PC-9 (cell line): Measurements from ENCODE around the gene RBM19. TPM values are rescaled to one million over a fixed set of nuclear protein-coding genes. Genes with fewer than 3 reads are reported as not detected.

Source experiments
- BruUV-seq: library from RNA; stranded (reverse); fragments of 400-500 nt; replicated peaks from 2 replicates; lab custom pipeline; 2021; lab: Mats Ljungman, UMichigan
- CTCF ChIA-PET: fragments of 300-600 bp; sonication (Branson Sonifier 250); formaldehyde crosslinking; loops from one replicate; lab custom pipeline; 2022; ENCODE audit warnings: antibody characterized with exemption; lab: Charles Lee
- POLR2A ChIA-PET: fragments of 300-600 bp; sonication (Branson Sonifier 250); formaldehyde crosslinking; loops from one replicate; lab custom pipeline; 2022; ENCODE audit warnings: antibody characterized with exemption; ENCODE audit not compliant: unreplicated experiment; lab: Charles Lee
- DNase-seq, 2 experiments: peaks; one replicate each; pipeline versions ENCODE4 v3.0.0 to v3.0.0-alpha.2; 2015 to 2022; ENCODE audit warnings: mixed read lengths in 1 of 2
- H2AFZ ChIP-seq: fragments of 200-600 bp; sonication (generic); 2 replicates; pipeline ENCODE4 v1.8.1; 2017; ENCODE audit warnings: antibody characterized with exemption
- H3F3A ChIP-seq: fragments of 200-600 bp; sonication (generic); 2 replicates; pipeline ENCODE4 v1.8.1; 2017; ENCODE audit warnings: antibody characterized with exemption, mild to moderate bottlenecking, low read depth; ENCODE audit not compliant: insufficient read depth
- H3K27ac ChIP-seq: fragments of 200-600 bp; sonication (generic); 2 replicates; pipeline ENCODE4 v1.6.1; 2016; ENCODE audit warnings: mixed run types
- H3K27me3 ChIP-seq: fragments of 200-600 bp; sonication (generic); 2 replicates; pipeline ENCODE4 v1.6.1; 2016; ENCODE audit warnings: low read depth, mixed run types; ENCODE audit not compliant: insufficient read depth
- H3K36me3 ChIP-seq: fragments of 200-600 bp; sonication (generic); 2 replicates; pipeline ENCODE4 v1.6.1; 2016; ENCODE audit warnings: low read depth, mixed run types
- H3K4me1 ChIP-seq: fragments of 200-600 bp; sonication (generic); replicated peaks from 2 replicates; pipeline ENCODE4 v1.6.1; 2016; ENCODE audit warnings: mixed run types; ENCODE audit not compliant: insufficient read depth
- H3K4me2 ChIP-seq: fragments of 200-600 bp; sonication (generic); 2 replicates; pipeline ENCODE4 v1.6.1; 2017; ENCODE audit warnings: mixed run types
- H3K4me3 ChIP-seq: fragments of 200-600 bp; sonication (generic); 2 replicates; pipeline ENCODE4 v1.6.1; 2016; ENCODE audit warnings: mixed run types
- H3K79me2 ChIP-seq: fragments of 200-600 bp; sonication (generic); 2 replicates; pipeline ENCODE4 v1.6.1; 2017; ENCODE audit warnings: low read depth, mixed run types
- H3K9me2 ChIP-seq: fragments of 200-600 bp; sonication (generic); 2 replicates; pipeline ENCODE4 v1.8.1; 2017; ENCODE audit warnings: mild to moderate bottlenecking; ENCODE audit not compliant: insufficient read depth
- H3K9me3 ChIP-seq: fragments of 200-600 bp; sonication (generic); 2 replicates; pipeline ENCODE4 v1.8.1; 2016; ENCODE audit warnings: low read depth; ENCODE audit not compliant: insufficient read depth
- H4K20me1 ChIP-seq: fragments of 200-600 bp; sonication (generic); 2 replicates; pipeline ENCODE4 v1.8.1; 2017; ENCODE audit not compliant: insufficient read depth
- EZH2 ChIP-seq: fragments of 200-600 bp; sonication (generic); IDR thresholded peaks from 2 replicates; pipeline ENCODE4 v1.8.0; 2017; ENCODE audit warnings: antibody characterized with exemption, low read depth
- intact Hi-C: fragments of 100-400 bp; cut with micrococcal nuclease; formaldehyde crosslinking; loops from one replicate; pipeline ENCODE4 v1.10.0; 2022; ENCODE audit not compliant: unreplicated experiment
- total RNA-seq: library from RNA; stranded (reverse); gene quantifications from 2 replicates; pipeline ENCODE4 v1.2.3, GENCODE V29; 2021
- TF ChIP-seq, protein P1 (sequence below): fragments of 200-600 bp; sonication (generic); conservative IDR thresholded peaks from 2 replicates; pipeline ENCODE4 v1.6.1; 2017; ENCODE audit warnings: mixed run types, antibody characterized with exemption, mild to moderate bottlenecking, moderate library complexity

Gene RBM19
- total RNA-seq, 1 experiment from 2014 or later: 23.8 TPM

DNA sequence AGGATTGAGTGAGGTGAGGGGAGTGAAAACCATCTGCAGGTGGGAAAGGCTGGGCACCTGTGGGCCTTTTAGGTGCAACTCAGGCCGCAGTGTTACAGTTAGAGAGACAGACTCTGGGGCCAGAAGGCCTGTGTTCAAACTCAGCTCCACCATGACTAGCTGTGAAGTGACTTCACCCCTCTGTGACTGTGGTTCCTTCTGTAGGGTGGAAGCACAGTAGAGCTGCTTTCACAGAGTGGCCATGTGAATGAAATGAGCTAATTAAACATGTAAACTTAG, 25.0 kb downstream of the RBM19 start:
- ChIA-PET CTCF (no interaction called here), POLR2A (no interaction called here)
- H3K4me1 ChIP-seq: no peaks in the 10 kb centered on the region
- no TSS peak for BruUV-seq
- no peaks in the 10 kb centered on the region for H3K9me2 ChIP-seq
- no peak overlapping the region for H3K27ac ChIP-seq
- TF ChIP-seq, protein P1, sequence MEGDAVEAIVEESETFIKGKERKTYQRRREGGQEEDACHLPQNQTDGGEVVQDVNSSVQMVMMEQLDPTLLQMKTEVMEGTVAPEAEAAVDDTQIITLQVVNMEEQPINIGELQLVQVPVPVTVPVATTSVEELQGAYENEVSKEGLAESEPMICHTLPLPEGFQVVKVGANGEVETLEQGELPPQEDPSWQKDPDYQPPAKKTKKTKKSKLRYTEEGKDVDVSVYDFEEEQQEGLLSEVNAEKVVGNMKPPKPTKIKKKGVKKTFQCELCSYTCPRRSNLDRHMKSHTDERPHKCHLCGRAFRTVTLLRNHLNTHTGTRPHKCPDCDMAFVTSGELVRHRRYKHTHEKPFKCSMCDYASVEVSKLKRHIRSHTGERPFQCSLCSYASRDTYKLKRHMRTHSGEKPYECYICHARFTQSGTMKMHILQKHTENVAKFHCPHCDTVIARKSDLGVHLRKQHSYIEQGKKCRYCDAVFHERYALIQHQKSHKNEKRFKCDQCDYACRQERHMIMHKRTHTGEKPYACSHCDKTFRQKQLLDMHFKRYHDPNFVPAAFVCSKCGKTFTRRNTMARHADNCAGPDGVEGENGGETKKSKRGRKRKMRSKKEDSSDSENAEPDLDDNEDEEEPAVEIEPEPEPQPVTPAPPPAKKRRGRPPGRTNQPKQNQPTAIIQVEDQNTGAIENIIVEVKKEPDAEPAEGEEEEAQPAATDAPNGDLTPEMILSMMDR: no peak
- TF ChIP-seq EZH2: no peak
- no peaks in the 10 kb centered on the region for H3K36me3 ChIP-seq
- H3K79me2 ChIP-seq: no peaks in the 10 kb centered on the region
- no peaks in the 10 kb centered on the region for H3F3A ChIP-seq
- H2AFZ ChIP-seq: no peak overlapping the region
- intact Hi-C loops: no loop called here
- no peaks in the 10 kb centered on the region for H3K27me3 ChIP-seq
- no peak for DNase-seq
- no peak overlapping the region for H3K4me2 ChIP-seq
- no peaks in the 10 kb centered on the region for H4K20me1 ChIP-seq
- no peaks in the 10 kb centered on the region for H3K9me3 ChIP-seq
- no peak overlapping the region for H3K4me3 ChIP-seq

DNA sequence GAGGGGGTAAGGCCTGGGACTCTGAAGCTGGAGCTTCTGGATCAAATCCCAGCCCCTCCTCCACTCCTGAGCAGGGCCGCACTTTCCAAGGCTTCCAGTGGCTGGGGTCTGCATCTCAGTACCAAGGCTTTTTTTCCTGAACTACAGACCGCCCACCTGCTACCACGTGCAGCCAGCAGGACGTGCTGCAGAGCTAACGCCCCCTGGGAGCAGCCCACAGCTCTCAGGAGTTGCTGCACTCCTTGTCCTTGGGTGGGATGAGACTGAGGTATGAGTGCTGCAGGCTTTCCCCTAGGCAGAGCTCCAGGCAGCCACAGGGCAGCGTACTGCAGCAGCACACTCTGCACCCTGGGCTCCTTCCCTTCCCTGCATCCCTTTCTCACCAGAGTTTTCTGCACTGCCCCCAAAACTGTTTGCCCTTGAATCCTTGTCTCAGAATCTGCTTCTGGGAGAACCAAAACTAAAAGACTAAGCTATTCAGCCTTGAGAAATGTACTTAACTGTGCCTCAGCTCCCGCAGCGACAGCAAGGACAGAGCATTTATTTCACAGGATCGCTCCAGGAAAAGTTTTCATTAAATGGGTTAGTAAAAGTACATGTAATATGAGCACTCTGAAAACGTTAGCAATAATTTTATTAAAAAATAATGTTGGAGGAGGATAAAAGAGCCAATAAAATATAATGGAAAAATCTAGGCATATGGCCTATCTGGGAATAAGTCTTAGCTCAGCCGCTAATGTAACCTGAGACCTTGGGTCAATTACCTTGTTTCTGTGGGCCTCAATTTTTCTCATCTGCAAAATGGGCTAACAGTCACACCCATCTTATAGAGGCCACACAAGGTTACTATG, 25.5 kb downstream of the RBM19 start:
- no peaks in the 10 kb centered on the region for H3K9me3 ChIP-seq

DNA sequence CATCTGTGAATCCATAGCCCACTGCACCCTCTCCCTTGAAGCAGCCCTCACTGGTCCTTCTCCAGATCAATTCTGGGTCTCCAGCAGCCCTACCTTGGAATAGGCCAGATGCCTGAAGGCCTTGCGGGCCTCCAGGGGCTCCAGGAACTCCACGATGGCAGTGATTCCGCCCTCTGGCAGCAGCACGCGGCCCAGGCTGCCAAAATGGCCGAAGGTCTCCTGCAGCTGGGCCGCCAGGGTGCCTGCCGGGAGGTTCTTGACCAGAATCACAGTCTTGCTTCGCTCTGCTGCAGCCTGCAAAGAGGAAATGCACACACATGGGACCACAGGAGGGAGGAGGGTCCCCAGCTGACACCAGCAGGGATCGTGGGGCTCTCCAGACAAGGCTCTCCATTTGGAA, 26.3 kb downstream of the RBM19 start:
- Histone ChIP-seq H3K4me2 (no peak overlapping the region), H4K20me1 (no peaks in the 10 kb centered on the region), H3K27ac (no peak overlapping the region), H3K36me3 (no peaks in the 10 kb centered on the region), H3K4me3 (no peak overlapping the region), H3K4me1 (no peaks in the 10 kb centered on the region), H3F3A (no peaks in the 10 kb centered on the region), H3K79me2 (no peaks in the 10 kb centered on the region), H2AFZ (no peak overlapping the region), H3K9me3 (no peaks in the 10 kb centered on the region), H3K27me3 (no peaks in the 10 kb centered on the region), H3K9me2 (no peaks in the 10 kb centered on the region)
- BruUV-seq: no TSS peak
- ChIA-PET CTCF (no interaction called here), POLR2A (no interaction called here)
- TF ChIP-seq, protein P1: no peak
- TF ChIP-seq EZH2: no peak
- intact Hi-C loops: no loop called here
- DNase-seq: no peak

More for the DNA sequence above, 25.5 kb downstream of the RBM19 start:
- H3K9me2 ChIP-seq: no peaks in the 10 kb centered on the region
- no peak overlapping the region for H3K27ac ChIP-seq
- CTCF ChIA-PET: no interaction called here
- no peak for DNase-seq
- H4K20me1 ChIP-seq: no peaks in the 10 kb centered on the region
- H3F3A ChIP-seq: no peaks in the 10 kb centered on the region
- H3K4me2 ChIP-seq: no peak overlapping the region
- H2AFZ ChIP-seq: no peak overlapping the region
- POLR2A ChIA-PET: interaction anchor here (0.5 kb wide), 1 partner anchor 1533 kb away, joined by 3 read pairs; no protein-coding TSS in a partner anchor
- H3K36me3 ChIP-seq: no peaks in the 10 kb centered on the region
- H3K4me1 ChIP-seq: no peaks in the 10 kb centered on the region
- H3K4me3 ChIP-seq: no peak overlapping the region
- H3K27me3 ChIP-seq: no peaks in the 10 kb centered on the region
- intact Hi-C loops: no loop called here
- TF ChIP-seq, protein P1: no peak
- TF ChIP-seq EZH2: no peak
- no TSS peak for BruUV-seq
- no peaks in the 10 kb centered on the region for H3K79me2 ChIP-seq
